ENCODE measurements around the gene PRR9. TPM values are rescaled to one million over a fixed set of nuclear protein-coding genes. Genes with fewer than 3 reads are reported as not detected.
"Not testable (repeated sequence)": the region's sequence is repeated elsewhere in the genome, so short reads cannot be mapped to it uniquely, and the experiment has no call there.

PRR9 gene
- total RNA-seq, 3 donors from 2014 or later: not detected

- no peak for TF ChIP-seq CTCF (IDR thresholded peaks at IDR 0.05)
- intact Hi-C loops (cut with DNase I, micrococcal nuclease): no loop called here
- DNase-seq: no peak
- Histone ChIP-seq H3K36me3 (ENCODE audit: low read depth) (no peaks in the 10 kb centered on the region), H3K4me3 (no peak overlapping the region), H3K4me1 (ENCODE audit: low read depth) (no peaks in the 10 kb centered on the region), H3K9me3 (no peaks in the 10 kb centered on the region)
- no peak for ATAC-seq
Measured at GRCh38 chr1:153217744-153218416, 496 bp downstream of the PRR9 start.

- no peaks in the 10 kb centered on the region for H3K9me3 ChIP-seq
- H3K4me3 ChIP-seq: no peak overlapping the region
- ATAC-seq (no peak), DNase-seq (no peak)
- H3K4me1 ChIP-seq (ENCODE audit: low read depth): no peaks in the 10 kb centered on the region
- TF ChIP-seq CTCF (IDR thresholded peaks at IDR 0.05): no peak
- intact Hi-C loops (cut with DNase I, micrococcal nuclease): no loop called here
- no peaks in the 10 kb centered on the region for H3K36me3 ChIP-seq (ENCODE audit: low read depth)
Measured at GRCh38 chr1:153220606-153221303, 3.4 kb downstream of the PRR9 start.

- H3K9me3 ChIP-seq; intact Hi-C loops (cut with DNase I, micrococcal nuclease); H3K36me3 ChIP-seq (ENCODE audit: low read depth); H3K4me3 ChIP-seq; H3K4me1 ChIP-seq (ENCODE audit: low read depth): not testable (repeated sequence)
- TF ChIP-seq CTCF (IDR thresholded peaks at IDR 0.05): peak; percentile 49
- DNase-seq: peak in 2 of 3 donors; percentile 74 to 78
- peak; percentile 93 for ATAC-seq
Measured at GRCh38 chr1:153223040-153223891, 5.9 kb downstream of the PRR9 start.

- H3K4me1 ChIP-seq (ENCODE audit: low read depth): no peaks in the 10 kb centered on the region
- no peaks in the 10 kb centered on the region for H3K36me3 ChIP-seq (ENCODE audit: low read depth)
- DNase-seq (no peak), ATAC-seq (no peak)
- TF ChIP-seq CTCF (IDR thresholded peaks at IDR 0.05): no peak
- intact Hi-C loops (cut with DNase I, micrococcal nuclease): no loop called here
- no peaks in the 10 kb centered on the region for H3K9me3 ChIP-seq
- no peak overlapping the region for H3K4me3 ChIP-seq
Measured at GRCh38 chr1:153227810-153228209, 10.4 kb downstream of the PRR9 start.

GRCh38 chr1:153228491-153228890, 11.1 kb downstream of the PRR9 start:
- DNase-seq (no peak), ATAC-seq (no peak)
- no peak for TF ChIP-seq CTCF (IDR thresholded peaks at IDR 0.05)
- H3K9me3 ChIP-seq: no peaks in the 10 kb centered on the region
- no peak overlapping the region for H3K4me3 ChIP-seq
- intact Hi-C loops (cut with DNase I, micrococcal nuclease): no loop called here
- H3K36me3 ChIP-seq (ENCODE audit: low read depth): no peaks in the 10 kb centered on the region
- no peaks in the 10 kb centered on the region for H3K4me1 ChIP-seq (ENCODE audit: low read depth)

- intact Hi-C loops (cut with DNase I, micrococcal nuclease); H3K9me3 ChIP-seq; H3K36me3 ChIP-seq (ENCODE audit: low read depth); H3K4me1 ChIP-seq (ENCODE audit: low read depth); H3K4me3 ChIP-seq: not testable (repeated sequence)
- peak; percentile 56 for ATAC-seq
- DNase-seq: peak in 1 of 3 donors; percentile 23
Measured at GRCh38 chr1:153229076-153229829, 11.9 kb downstream of the PRR9 start.

All from mucosa of descending colon (tissue), 3 donors.